Prostate gland (tissue), 2 donors: ENCODE measurements around the gene LGALS4.

Experiments used
- CTCF ChIP-seq, 4 experiments: fragments of 200-600 bp in 2 of 4; fragments of 450-650 bp in 2 of 4; sonication (generic) in 2 of 4; IDR thresholded peaks; 1 replicate in 3 of 4; 2 replicates in 1 of 4; pipeline ENCODE4 v1.5.1; 2016 to 2019; ENCODE audit warnings: antibody characterized with exemption in 4 of 4, mild to moderate bottlenecking in 2 of 4, moderate library complexity in 2 of 4
- POLR2AphosphoS5 ChIP-seq: sonication (generic); formaldehyde crosslinking; IDR thresholded peaks from one replicate; pipeline ENCODE4 v1.6.1; 2017; ENCODE audit warnings: antibody characterized with exemption

GRCh38 chr19:38834590-38834989 lies 21.8 kb upstream of the LGALS4 start:
- no peak for TF ChIP-seq POLR2AphosphoS5
- TF ChIP-seq CTCF (IDR thresholded peaks at IDR 0.05): no peak
